ES-I3 (cell line): ENCODE results near the gene WNT9B.

ENCODE experiments used
- H3K36me3 ChIP-seq: 2 replicates; pipeline ENCODE4 v1.6.1; 2013; ENCODE audit warnings: mild to moderate bottlenecking, low read length, control low read depth, moderate library complexity; ENCODE audit not compliant: insufficient read depth
- H3K4me1 ChIP-seq: 2 replicates; pipeline ENCODE4 v1.6.1; 2013; ENCODE audit warnings: mild to moderate bottlenecking, control low read depth, low read length; ENCODE audit not compliant: insufficient read depth
- H3K9ac ChIP-seq: 2 replicates; pipeline ENCODE4 v1.6.1; 2013; ENCODE audit warnings: low read depth, mild to moderate bottlenecking, low read length, moderate library complexity
- H3K9me3 ChIP-seq: 2 replicates; pipeline ENCODE4 v1.6.1; 2013; ENCODE audit warnings: mild to moderate bottlenecking, low read length, moderate library complexity; ENCODE audit not compliant: control insufficient read depth, insufficient read depth

Gene WNT9B

DNA sequence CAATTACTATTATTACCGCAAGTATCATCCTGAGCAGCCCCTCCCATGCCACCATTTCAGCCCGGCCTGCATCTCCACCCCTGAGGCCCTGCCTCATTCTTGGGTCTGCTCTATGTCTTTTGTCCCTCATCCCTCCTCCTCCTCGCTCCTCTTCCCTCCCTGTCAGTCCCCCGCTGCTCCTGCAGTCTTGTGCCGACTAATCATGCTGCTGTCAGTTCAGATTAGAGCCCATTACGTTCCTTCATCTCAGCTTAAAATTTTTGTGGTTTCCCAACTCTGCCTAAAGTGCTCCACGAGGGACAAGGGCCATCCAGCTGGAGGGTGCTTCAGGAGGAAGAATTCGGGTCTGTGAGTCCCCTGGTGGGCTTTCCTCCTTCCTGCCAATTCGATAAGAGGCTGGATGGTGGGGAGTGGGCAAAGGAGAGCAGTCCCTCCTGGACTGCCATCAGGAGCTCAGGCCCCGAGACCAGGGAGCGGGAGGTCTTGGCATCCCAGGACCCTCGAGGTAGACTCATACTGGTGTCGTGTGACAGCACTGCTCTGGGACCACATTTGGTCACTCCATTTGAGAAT lies 38.7 kb downstream of the WNT9B start:
- H3K4me1 ChIP-seq, result peaks cover 20% of the 10 kb centered on the region
- H3K9ac ChIP-seq, result no peak overlapping the region
- no peaks in the 10 kb centered on the region for H3K36me3 ChIP-seq
- no peaks in the 10 kb centered on the region for H3K9me3 ChIP-seq

DNA sequence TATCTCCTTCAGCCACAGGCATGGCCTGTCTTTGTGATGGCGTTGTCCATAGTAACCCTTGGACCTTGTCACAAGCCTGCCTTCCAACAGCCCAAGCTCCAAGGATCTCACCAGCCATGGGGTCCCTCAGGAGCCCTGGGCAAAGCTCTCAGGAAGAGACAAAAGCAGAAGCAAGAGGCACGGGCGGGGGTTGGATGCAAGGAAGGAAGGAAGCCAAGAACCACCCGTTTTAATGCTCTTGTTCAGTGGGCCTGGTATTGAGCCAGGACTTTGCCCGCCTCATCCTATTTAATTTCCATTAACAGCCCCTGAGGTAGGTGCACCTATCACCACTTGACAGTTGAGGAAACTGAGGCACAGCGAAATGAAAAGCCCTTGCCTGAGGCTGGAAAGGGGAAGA lies 39.3 kb downstream of the WNT9B start:
- peaks cover 20% of the 10 kb centered on the region for H3K4me1 ChIP-seq
- no peak overlapping the region for H3K9ac ChIP-seq
- H3K36me3 ChIP-seq, result no peaks in the 10 kb centered on the region
- H3K9me3 ChIP-seq, result no peaks in the 10 kb centered on the region

DNA sequence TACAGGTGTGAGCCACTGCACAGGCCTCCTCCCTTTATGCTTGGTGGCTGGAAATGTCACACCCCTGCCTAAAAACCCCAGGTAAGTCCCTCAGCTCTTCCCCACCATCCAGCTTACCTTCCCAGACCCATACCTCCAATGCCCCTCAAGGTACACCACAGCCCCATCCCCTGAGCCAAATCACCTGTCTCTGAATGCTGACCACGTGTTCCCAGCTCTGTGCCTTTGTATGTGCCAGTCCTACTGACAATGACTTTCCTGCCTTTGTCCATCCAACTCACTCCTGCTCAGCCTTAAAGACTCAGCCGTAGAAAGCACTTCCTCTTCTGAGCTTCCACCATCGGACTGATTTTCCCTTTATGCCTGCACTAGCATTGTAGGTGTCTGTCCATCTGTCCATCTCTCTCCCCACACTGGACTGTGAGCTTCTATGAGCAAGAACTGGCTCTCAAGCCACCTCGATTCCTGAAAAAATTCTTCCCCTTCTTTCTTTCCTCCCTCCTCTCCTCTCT lies 40.9 kb downstream of the WNT9B start:
- Histone ChIP-seq H3K9me3 (no peaks in the 10 kb centered on the region), H3K9ac (no peak overlapping the region), H3K36me3 (no peaks in the 10 kb centered on the region), H3K4me1 (peaks cover 20% of the 10 kb centered on the region)

DNA sequence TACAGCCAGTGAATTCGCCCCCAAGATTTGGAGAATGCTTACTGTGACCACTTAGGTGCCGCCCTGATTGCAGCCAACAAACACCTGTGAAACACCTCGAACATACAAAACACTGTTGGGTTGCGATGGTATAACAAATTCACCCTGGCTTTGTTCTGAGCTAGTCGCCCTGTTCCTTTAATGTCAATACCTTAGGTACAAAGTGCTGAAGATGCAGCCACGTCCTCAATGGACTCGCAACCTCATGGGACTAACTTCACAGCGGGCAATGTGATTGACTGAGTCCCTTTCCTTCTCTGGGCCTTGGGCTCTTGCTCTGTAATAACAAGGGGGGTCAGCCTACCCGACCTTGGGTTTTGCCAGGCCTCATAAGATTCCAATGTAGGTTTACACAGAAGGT lies 42.6 kb downstream of the WNT9B start:
- H3K4me1 ChIP-seq, result peaks cover 20% of the 10 kb centered on the region
- no peaks in the 10 kb centered on the region for H3K9me3 ChIP-seq
- H3K9ac ChIP-seq, result no peak overlapping the region
- no peaks in the 10 kb centered on the region for H3K36me3 ChIP-seq

DNA sequence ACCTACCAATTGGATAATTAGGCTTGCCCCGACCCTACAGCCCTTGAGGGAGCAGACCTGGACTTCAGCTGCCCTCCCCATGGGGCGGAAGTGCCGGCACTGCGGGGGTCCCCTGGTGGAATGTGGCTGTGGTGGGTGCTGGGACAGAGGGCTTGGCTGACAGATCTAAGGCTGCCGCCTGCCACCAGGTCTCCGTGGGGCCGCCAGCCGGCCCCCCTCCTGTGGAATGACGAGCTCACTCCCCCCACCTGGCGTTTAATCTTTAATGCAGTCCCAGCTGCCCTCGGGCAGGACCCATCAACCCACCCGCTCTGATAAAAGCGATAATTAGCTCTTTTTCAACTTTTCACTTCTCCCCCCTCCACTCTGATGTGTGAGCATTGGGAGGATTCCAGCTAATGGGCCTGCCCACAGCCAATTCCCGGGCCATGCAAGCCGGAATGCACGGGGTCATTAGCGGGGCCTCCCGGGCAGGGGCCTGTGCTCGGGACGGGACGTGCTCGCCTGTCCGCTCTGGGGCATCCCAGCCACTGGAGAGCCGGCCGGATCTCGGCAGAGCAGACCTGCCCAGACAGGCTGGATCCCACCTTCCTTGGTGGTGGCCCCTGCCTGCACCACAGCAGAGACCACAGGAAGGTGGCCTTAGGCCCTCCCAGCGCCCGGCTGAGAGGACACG lies 43.2 kb downstream of the WNT9B start:
- Histone ChIP-seq H3K4me1 (peaks cover 20% of the 10 kb centered on the region), H3K9ac (no peak overlapping the region), H3K9me3 (no peaks in the 10 kb centered on the region), H3K36me3 (no peaks in the 10 kb centered on the region)

DNA sequence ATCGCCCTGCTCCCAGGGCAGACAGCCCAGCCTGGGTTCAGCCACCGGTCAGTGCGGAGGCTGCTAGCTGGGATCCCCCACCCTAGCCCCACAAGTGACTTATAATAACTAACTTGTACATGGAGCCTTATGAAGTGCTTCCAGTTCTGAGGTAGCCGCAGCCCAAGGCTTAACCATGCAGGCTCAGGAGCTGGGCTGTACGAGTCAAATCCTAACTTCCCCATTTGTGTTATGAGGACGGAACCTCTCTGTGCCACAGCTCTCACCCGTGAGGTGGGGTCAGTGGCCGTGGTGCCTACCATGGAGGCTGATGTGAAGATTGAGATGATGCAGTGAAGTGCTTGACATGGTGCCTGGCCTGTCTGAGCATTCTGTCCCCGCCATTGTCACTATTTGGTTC lies 43.8 kb downstream of the WNT9B start:
- H3K4me1 ChIP-seq, result peaks cover 15% of the 10 kb centered on the region
- no peaks in the 10 kb centered on the region for H3K9me3 ChIP-seq
- no peak overlapping the region for H3K9ac ChIP-seq
- H3K36me3 ChIP-seq, result no peaks in the 10 kb centered on the region

DNA sequence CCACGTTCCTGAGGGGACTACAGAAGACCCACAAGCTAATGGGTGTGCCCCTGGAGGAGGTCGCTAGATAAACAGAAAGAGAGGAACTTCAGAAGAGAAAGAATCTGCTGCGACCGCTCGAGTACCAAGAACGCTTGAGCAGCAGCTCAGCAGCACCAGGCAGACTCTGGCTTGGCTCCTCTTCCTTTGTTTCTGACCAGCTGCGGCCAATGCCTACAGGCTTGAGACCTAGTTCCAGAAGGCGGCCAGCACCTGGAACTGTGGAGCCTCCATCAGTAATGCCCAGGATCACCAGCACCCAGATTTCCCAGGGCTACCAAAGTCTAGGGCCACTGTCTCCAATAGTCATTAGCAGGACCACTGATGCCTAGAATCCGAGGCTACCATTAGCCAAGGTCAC lies 45.6 kb downstream of the WNT9B start:
- H3K36me3 ChIP-seq, result no peaks in the 10 kb centered on the region
- no peak overlapping the region for H3K9ac ChIP-seq
- peaks cover 11% of the 10 kb centered on the region for H3K4me1 ChIP-seq
- H3K9me3 ChIP-seq, result no peaks in the 10 kb centered on the region

DNA sequence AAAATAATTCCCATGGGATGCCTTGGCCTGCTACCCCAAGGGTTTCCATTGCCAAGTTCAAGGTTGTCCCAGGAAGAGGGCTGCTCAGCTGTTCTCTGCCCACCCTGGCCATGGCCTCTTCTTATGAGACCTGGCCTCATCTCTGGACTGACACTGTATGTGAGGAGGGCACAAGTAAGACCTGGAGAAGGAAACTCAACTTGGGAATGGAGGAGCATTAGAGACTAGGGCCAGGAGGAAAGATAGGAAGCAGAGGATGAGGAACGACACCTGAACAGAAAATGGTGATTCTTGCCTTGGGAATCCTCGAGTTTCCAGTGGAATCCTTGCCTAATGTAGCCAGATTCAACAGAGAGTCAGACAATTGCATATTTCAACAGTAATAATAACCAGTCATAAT lies 47.0 kb downstream of the WNT9B start:
- Histone ChIP-seq H3K4me1 (peaks cover 19% of the 10 kb centered on the region), H3K9ac (no peak overlapping the region), H3K36me3 (no peaks in the 10 kb centered on the region), H3K9me3 (no peaks in the 10 kb centered on the region)

DNA sequence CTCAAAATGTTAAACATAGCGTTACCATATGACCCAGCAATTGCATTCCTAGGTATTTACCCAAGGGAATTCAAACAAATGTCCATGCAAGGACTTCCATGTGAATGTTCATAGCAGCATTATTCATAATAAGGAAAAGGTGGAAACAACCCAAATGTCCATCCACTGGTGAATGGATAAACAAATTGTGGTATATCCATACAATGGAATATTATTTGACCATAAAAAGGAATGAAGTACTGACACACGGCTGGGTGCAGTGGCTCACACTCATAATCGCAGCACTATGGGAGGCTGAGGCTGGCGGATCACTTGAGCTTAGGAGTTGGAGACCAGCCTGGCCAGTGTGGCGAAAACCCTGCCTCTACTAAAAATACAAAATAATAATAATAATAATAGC lies 47.5 kb downstream of the WNT9B start:
- H3K9ac ChIP-seq, result no peak overlapping the region
- H3K4me1 ChIP-seq, result peaks cover 16% of the 10 kb centered on the region
- H3K36me3 ChIP-seq, result no peaks in the 10 kb centered on the region
- H3K9me3 ChIP-seq, result no peaks in the 10 kb centered on the region

DNA sequence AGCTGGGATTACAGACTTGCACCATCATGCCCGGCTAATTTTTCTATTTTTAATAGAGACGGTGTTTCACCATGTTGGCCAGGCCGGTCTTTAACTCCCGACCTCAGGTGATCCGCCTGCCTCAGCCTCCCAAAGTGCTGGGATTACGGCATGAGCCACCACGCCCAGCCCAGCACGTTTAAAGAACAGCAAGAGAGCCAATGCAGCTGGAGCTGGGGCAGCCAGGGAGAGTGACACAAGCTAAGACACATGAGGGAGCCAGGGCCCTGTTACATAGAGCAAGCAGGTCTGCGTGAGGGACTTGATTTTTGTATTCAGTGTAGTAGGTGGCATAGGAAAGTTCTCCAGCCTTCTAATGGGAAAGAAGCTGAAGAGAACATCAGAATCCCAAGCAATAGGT lies 49.9 kb downstream of the WNT9B start:
- Histone ChIP-seq H3K36me3 (no peaks in the 10 kb centered on the region), H3K4me1 (peaks cover 14% of the 10 kb centered on the region; the same call in 1 of the 2 replicates), H3K9me3 (no peaks in the 10 kb centered on the region), H3K9ac (no peak overlapping the region)

DNA sequence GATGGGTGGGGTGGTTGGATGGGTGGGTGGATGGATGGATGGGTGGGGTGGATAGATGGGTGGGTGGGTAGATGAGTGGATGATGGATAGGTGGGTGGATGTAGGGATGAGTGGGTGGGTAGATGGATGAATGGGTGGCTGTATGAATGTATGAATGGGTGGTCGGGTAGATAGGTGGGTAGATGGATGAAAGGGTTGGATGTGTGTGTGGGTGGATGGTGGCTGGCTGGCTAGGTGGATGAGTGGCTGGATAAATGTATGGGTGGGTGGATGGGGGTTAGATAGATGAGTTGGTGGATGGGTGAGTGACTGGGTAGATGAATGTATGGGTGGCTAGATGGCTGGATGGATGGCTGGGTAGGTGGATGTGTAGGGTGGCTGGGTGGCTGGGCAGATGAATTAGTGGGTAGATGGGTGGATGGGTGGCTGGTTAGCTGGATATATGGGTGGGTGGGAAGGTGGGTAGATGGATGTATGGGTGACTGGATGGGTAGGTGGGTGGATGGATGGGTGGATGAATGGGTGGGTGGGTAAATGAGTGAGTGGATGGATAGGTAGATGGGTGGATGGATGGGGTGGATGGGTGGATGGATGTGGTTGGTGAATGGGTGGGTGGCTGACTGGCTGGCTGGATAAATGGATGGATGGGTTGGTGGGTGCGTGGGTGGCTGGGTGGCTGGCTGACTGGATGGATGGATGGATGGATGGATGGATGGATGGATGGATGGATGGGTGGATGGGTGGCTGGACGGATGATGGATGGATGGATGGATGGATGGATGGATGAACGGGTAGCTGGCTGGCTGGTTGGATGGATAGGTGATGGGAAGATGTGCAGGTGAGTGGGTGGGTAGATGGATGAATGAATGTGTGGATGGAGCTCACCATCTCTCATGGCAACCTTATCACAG lies 52.6 kb downstream of the WNT9B start:
- H3K9ac ChIP-seq, result no peak overlapping the region
- H3K9me3 ChIP-seq, result no peaks in the 10 kb centered on the region
- peaks cover 14% of the 10 kb centered on the region; the same call in 1 of the 2 replicates for H3K4me1 ChIP-seq
- no peaks in the 10 kb centered on the region for H3K36me3 ChIP-seq

DNA sequence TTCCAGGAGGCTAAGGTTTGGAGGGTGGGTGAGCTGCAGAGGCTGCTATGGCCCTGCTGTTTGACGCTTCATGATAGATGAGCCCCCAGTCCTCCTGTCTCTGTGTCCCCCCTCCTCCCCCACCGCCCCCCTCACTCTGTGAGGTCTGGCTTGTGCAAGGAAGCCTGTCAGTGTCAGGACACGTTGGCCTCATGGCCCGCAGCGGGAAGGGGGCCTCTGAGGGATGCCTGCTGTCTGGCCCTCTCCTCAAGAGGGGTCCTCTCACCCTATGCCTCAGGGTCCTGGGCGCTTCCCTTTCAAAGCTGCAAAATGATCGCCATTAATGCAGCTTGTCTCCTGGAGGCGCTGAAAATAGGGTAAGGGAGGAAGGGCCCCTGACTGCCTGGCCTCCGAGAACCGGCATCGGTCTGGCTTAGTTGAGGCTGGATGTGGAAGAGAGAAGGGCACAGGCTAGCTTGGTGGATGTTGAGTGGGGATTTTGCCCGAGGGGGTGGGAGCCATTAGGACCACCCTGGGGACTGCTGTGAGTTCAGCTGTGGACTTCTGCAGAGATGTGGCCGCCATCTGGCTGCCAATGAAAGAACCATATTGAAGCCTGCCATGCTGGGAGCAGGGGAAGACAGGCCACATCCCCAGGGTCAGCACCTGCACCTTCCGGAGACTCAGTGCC lies 56.8 kb downstream of the WNT9B start:
- H3K9ac ChIP-seq, result no peak overlapping the region
- no peaks in the 10 kb centered on the region for H3K9me3 ChIP-seq
- peaks cover 6% of the 10 kb centered on the region; the same call in 1 of the 2 replicates for H3K4me1 ChIP-seq
- no peaks in the 10 kb centered on the region for H3K36me3 ChIP-seq

DNA sequence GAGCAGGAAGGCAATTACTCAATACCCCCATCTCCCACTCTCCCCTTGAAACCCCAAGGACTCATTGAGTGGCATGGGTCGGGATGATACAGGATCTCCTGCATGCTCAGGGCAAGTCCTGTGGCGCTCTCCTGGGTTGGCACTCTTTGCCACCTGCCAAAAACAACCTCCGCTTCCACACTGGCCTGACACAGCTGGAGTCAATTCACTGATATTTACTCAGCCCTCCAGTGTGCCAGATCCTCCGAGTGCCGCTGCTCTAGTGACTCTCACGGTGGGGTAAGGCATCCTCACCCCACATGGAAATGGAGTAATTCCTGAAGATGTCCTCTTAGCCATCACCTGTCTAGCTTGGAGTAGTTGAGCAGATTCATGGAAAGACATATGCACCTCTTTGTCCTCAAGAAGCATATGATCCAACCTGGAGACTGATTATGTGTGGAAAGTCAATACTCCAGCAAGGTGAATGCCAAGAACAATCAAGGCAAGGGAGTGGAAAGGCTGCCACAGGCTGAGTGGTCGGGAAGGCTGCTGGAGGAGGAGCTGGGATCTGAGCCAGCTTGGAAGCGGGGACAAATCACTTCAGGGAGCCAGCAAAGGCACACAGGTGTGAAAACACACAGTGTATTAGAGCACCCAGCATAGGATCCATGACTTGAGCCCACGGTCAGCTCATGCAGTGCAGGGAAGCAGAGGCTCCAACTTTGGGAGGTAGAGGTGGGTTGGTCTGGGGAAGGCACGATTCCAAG lies 59.0 kb downstream of the WNT9B start:
- Histone ChIP-seq H3K9me3 (no peaks in the 10 kb centered on the region), H3K4me1 (peaks cover 5% of the 10 kb centered on the region; the same call in 1 of the 2 replicates), H3K36me3 (no peaks in the 10 kb centered on the region), H3K9ac (no peak overlapping the region)

DNA sequence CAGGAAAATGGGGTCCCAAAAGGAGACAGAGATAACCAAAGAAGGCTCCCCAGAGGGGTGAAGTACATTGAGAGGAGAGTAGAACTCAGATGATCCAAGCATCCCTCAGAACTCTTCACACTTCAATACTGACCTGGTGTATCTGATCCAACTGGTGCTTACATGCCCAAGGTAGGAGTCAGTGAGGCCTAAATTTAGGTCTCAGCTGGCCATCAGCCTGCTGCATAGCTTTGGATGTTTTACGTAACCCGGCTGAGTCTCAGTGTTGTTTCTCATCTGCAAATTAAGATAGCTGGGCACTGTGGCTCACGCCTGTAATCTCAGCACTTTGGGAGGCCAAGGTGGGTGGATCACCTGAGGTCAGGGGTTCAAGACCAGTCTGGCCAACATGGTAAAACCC lies 59.9 kb downstream of the WNT9B start:
- no peaks in the 10 kb centered on the region for H3K4me1 ChIP-seq
- no peaks in the 10 kb centered on the region for H3K36me3 ChIP-seq
- H3K9ac ChIP-seq, result no peak overlapping the region
- no peaks in the 10 kb centered on the region for H3K9me3 ChIP-seq
